GM12892 (cell line): ENCODE measurements around the gene FKBP6.

ENCODE experiments used
- POLR2A ChIP-seq: IDR thresholded peaks from 2 replicates; pipeline ENCODE4 v1.6.1; 2011; ENCODE audit warnings: low read depth, low read length, control low read depth
- POLR2AphosphoS5 ChIP-seq: IDR thresholded peaks from 2 replicates; pipeline ENCODE4 v1.6.1; 2011; ENCODE audit warnings: low read depth, low read length, control low read depth
- TAF1 ChIP-seq: IDR thresholded peaks from 2 replicates; pipeline ENCODE4 v1.6.1; 2011; ENCODE audit warnings: low read depth, mild to moderate bottlenecking, control low read depth, low read length, borderline replicate concordance

- TF ChIP-seq POLR2AphosphoS5 (no peak), POLR2A (no peak), TAF1 (no peak)
Measured at GRCh38 chr7:73397521-73398281, 69.7 kb downstream of the FKBP6 start.
